Right renal pelvis (tissue), 4 donors: ENCODE data around the gene SAFB. TPM values are rescaled to one million over a fixed set of nuclear protein-coding genes. Genes with fewer than 3 reads are reported as not detected.

Experiments used
- polyA plus RNA-seq, 4 donors: library from polyadenylated mRNA; unstranded; fragments of 120-200 nt; gene quantifications; one replicate each; pipeline ENCODE4 v1.2.1, GENCODE V29; 2013; ENCODE audit not compliant: insufficient read length in 4 of 4

SAFB gene
- polyA plus RNA-seq, 4 donors: 135 to 176 (median 154) TPM

Other genes starting within 250 kb of the SAFB start
- gene ZNRF4, start 167.7 kb upstream of the SAFB start, polyA plus RNA-seq: not detected
- gene TINCR, start 55.1 kb upstream of the SAFB start, polyA plus RNA-seq: 1 to 10 TPM in 1 of 4 donors, under 1 TPM in 3; 0.18 to 1.1 (median 0.55) TPM
- 10 to 100 TPM; 66.0 to 88.8 (median 67.8) TPM for gene SAFB2, start 307 bp upstream of the SAFB start, polyA plus RNA-seq
- 10 to 100 TPM; 34.0 to 57.9 (median 38.4) TPM for gene MICOS13, start 57.4 kb downstream of the SAFB start, polyA plus RNA-seq
- gene HSD11B1L, start 57.9 kb downstream of the SAFB start, polyA plus RNA-seq: 10 to 100 TPM in 1 of 4 donors, 1 to 10 TPM in 3; 9.1 to 13.2 (median 9.7) TPM
- gene RPL36, start 67.2 kb downstream of the SAFB start, polyA plus RNA-seq: 100 to 1,000 TPM; 518 to 872 (median 555) TPM
- 10 to 100 TPM; 45.2 to 66.4 (median 50.1) TPM for gene LONP1, start 97.1 kb downstream of the SAFB start, polyA plus RNA-seq
- under 1 TPM in 1 of 4 donors, not detected in 3; 0.08 TPM for gene CATSPERD, start 97.6 kb downstream of the SAFB start, polyA plus RNA-seq
- 1 to 10 TPM; 1.7 to 4.5 (median 3.1) TPM for gene PRR22, start 161.7 kb downstream of the SAFB start, polyA plus RNA-seq
- 10 to 100 TPM; 19.5 to 33.1 (median 24.3) TPM for gene DUS3L, start 168.1 kb downstream of the SAFB start, polyA plus RNA-seq
- gene NRTN, start 182.0 kb downstream of the SAFB start, polyA plus RNA-seq: 1 to 10 TPM; 2.2 to 4.2 (median 2.6) TPM
- 10 to 100 TPM in 3 of 4 donors, 1 to 10 TPM in 1; 6.9 to 14.2 (median 10.8) TPM for gene FUT6, start 216.6 kb downstream of the SAFB start, polyA plus RNA-seq
- under 1 TPM; 0.25 to 0.70 (median 0.52) TPM for gene FUT3, start 228.4 kb downstream of the SAFB start, polyA plus RNA-seq
- gene FUT5, start 247.5 kb downstream of the SAFB start, polyA plus RNA-seq: under 1 TPM in 1 of 4 donors, not detected in 3; 0.04 TPM